Hepatocyte (in vitro differentiated cells): ENCODE data around the gene SLC35E1. TPM values are rescaled to one million over a fixed set of nuclear protein-coding genes. Genes with fewer than 3 reads are reported as not detected.

ENCODE experiments used
- DNase-seq: peaks from one replicate; pipeline ENCODE4 v3.0.0-alpha.2; 2016; ENCODE audit warnings: low spot score
- H2AFZ ChIP-seq: fragments of 200-600 bp; sonication (generic); 2 replicates; pipeline ENCODE4 v1.6.0; 2016; ENCODE audit warnings: antibody characterized with exemption, mild to moderate bottlenecking
- H3K27ac ChIP-seq: fragments of 200-600 bp; sonication (generic); 2 replicates; pipeline ENCODE4 v1.5.1; 2016; ENCODE audit warnings: mild to moderate bottlenecking
- H3K27me3 ChIP-seq: fragments of 200-600 bp; sonication (generic); 2 replicates; pipeline ENCODE4 v1.6.1; 2016
- H3K36me3 ChIP-seq: fragments of 200-600 bp; sonication (generic); replicated peaks from 2 replicates; pipeline ENCODE4 v1.5.1; 2016; ENCODE audit warnings: low read depth; ENCODE audit not compliant: insufficient read depth
- H3K4me1 ChIP-seq: fragments of 200-600 bp; sonication (generic); 2 replicates; pipeline ENCODE4 v1.5.1; 2016; ENCODE audit warnings: mild to moderate bottlenecking, moderate library complexity; ENCODE audit not compliant: insufficient read depth
- H3K4me2 ChIP-seq: fragments of 200-600 bp; sonication (generic); 2 replicates; pipeline ENCODE4 v1.6.0; 2016
- H3K4me3 ChIP-seq: fragments of 200-600 bp; sonication (generic); 2 replicates; pipeline ENCODE4 v1.5.1; 2016; ENCODE audit warnings: mild to moderate bottlenecking
- H3K79me2 ChIP-seq: fragments of 200-600 bp; sonication (generic); 2 replicates; pipeline ENCODE4 v1.6.0; 2017; ENCODE audit warnings: mild to moderate bottlenecking
- H3K9me2 ChIP-seq: fragments of 200-600 bp; sonication (generic); replicated peaks from 2 replicates; pipeline ENCODE4 v1.6.0; 2017; ENCODE audit warnings: mild to moderate bottlenecking; ENCODE audit not compliant: insufficient read depth
- H3K9me3 ChIP-seq: fragments of 200-600 bp; sonication (generic); 2 replicates; pipeline ENCODE4 v1.5.1; 2016; ENCODE audit warnings: low read depth, mild to moderate bottlenecking
- H4K20me1 ChIP-seq: fragments of 200-600 bp; sonication (generic); 2 replicates; pipeline ENCODE4 v1.6.0; 2016; ENCODE audit warnings: mild to moderate bottlenecking; ENCODE audit not compliant: insufficient read depth, poor library complexity, severe bottlenecking
- EZH2 ChIP-seq: fragments of 200-600 bp; sonication (generic); IDR thresholded peaks from 2 replicates; pipeline ENCODE4 v1.6.1; 2016; ENCODE audit warnings: antibody characterized with exemption, mild to moderate bottlenecking, borderline replicate concordance
- EZH2phosphoT487 ChIP-seq: fragments of 200-600 bp; sonication (generic); IDR thresholded peaks from one replicate; pipeline ENCODE4 v1.6.1; 2018; ENCODE audit warnings: antibody characterized with exemption, mild to moderate bottlenecking, low read depth, moderate library complexity; ENCODE audit not compliant: unreplicated experiment, severe bottlenecking
- WGBS: methylation state at CpG from one replicate; pipeline ENCODE4 v1.1.6; 2016; ENCODE audit warnings: low lambda C conversion rate; ENCODE audit errors: missing lambda C conversion rate; 5-methylcytosine and 5-hydroxymethylcytosine counted together
- polyA plus RNA-seq: library from polyadenylated mRNA; unstranded; fragments of >200 nt; fragmentation: Nextera tagmentation; extraction: Ambion mirVana; gene quantifications from 2 replicates; pipeline ENCODE4 v1.2.1, GENCODE V29; 2016
- total RNA-seq: library from RNA; depleted of rRNA; stranded (reverse); fragments of >200 nt; gene quantifications from 2 replicates; pipeline ENCODE4 v1.2.3, GENCODE V29; 2014
- TF ChIP-seq, protein P1 (sequence below): fragments of 200-600 bp; sonication (generic); IDR thresholded peaks from 2 replicates; pipeline ENCODE4 v1.5.1; 2016; ENCODE audit warnings: antibody characterized with exemption, mild to moderate bottlenecking; ENCODE audit not compliant: poor library complexity

Gene SLC35E1
- total and polyA plus RNA-seq, 2 experiments from 2014 or later, result 32.0 to 33.3 TPM

DNA sequence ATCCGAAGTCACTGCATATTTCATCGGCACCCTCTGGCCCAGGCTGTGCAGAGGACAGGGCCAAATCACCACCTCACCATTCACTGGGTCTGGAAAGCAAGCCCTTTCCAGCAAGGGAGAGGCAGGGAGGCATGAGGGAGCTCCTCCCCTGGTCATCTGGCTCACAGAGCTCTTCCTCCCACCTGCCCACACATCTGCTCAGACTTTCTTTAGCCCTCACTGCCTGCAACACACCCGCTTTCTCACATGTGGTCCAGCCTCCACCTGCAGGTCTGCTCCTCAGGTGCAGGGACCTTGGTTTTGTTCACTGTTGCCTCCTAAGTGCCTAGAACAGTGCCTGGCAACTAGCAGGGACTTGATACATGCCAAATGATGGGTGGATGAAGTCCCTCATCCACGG lies 21.0 kb upstream of the SLC35E1 start:
- Histone ChIP-seq H3K79me2 (peaks cover 98% of the 10 kb centered on the region), H3K4me1 (peaks cover 5% of the 10 kb centered on the region), H3K4me3 (no peak overlapping the region), H3K4me2 (no peak overlapping the region), H3K36me3 (no peaks in the 10 kb centered on the region), H3K9me2 (no peaks in the 10 kb centered on the region), H4K20me1 (peaks cover 92% of the 10 kb centered on the region), H3K9me3 (no peaks in the 10 kb centered on the region), H3K27ac (no peak overlapping the region), H2AFZ (no peak overlapping the region), H3K27me3 (no peaks in the 10 kb centered on the region)
- DNase-seq, result no peak
- WGBS, result 97% methylated on average over 4 of the region's 4 CpGs
- TF ChIP-seq, protein P1, sequence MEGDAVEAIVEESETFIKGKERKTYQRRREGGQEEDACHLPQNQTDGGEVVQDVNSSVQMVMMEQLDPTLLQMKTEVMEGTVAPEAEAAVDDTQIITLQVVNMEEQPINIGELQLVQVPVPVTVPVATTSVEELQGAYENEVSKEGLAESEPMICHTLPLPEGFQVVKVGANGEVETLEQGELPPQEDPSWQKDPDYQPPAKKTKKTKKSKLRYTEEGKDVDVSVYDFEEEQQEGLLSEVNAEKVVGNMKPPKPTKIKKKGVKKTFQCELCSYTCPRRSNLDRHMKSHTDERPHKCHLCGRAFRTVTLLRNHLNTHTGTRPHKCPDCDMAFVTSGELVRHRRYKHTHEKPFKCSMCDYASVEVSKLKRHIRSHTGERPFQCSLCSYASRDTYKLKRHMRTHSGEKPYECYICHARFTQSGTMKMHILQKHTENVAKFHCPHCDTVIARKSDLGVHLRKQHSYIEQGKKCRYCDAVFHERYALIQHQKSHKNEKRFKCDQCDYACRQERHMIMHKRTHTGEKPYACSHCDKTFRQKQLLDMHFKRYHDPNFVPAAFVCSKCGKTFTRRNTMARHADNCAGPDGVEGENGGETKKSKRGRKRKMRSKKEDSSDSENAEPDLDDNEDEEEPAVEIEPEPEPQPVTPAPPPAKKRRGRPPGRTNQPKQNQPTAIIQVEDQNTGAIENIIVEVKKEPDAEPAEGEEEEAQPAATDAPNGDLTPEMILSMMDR, result no peak
- TF ChIP-seq EZH2phosphoT487 (no peak), EZH2 (no peak)

DNA sequence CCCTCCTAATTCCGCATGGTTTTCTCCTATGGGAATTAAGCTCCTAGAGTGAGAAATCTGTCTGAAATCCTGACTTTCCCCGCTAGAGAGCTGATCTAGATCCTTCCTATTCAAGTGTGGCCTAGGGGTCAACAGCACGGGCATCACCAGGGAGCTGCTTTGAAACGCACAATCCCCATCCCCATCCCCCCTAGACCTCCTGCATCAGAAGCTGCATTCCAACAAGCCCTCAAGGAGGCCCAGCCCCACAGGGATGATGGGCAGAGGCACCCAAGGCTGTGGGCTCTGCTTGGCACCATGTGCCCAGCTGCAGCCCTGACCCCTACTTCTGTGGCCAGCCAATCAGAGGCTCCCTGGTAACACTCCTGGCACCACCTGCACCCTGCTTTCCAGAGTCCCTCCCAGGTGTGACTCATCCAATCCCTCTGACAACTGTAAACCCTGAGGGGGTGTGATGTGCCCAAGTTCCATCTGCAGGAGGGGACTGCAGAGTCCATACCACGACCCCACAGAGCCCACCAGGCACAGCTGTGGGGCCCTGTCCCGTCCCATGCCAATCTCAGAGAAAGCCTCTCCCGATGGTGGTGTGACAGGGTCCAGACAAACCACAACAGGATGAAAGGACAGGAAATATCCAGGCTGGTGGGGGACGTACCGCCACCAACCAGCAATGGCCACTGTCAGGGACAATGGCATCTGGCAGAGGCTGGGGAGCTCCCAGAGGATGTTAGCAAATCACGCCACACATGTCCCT lies 19.8 kb upstream of the SLC35E1 start:
- no peaks in the 10 kb centered on the region for H3K36me3 ChIP-seq
- no peaks in the 10 kb centered on the region for H3K9me2 ChIP-seq
- no peak overlapping the region for H3K4me3 ChIP-seq
- WGBS, result 77% methylated on average over 10 of the region's 10 CpGs
- H3K4me1 ChIP-seq, result peaks cover 17% of the 10 kb centered on the region
- peaks cover 100% of the 10 kb centered on the region for H3K79me2 ChIP-seq
- TF ChIP-seq, protein P1, result no peak
- TF ChIP-seq EZH2phosphoT487, result no peak
- no peak for TF ChIP-seq EZH2
- H3K27ac ChIP-seq, result no peak overlapping the region
- H3K4me2 ChIP-seq, result no peak overlapping the region
- H2AFZ ChIP-seq, result no peak overlapping the region
- H3K27me3 ChIP-seq, result no peaks in the 10 kb centered on the region
- no peak for DNase-seq
- H3K9me3 ChIP-seq, result no peaks in the 10 kb centered on the region
- H4K20me1 ChIP-seq, result peaks cover 98% of the 10 kb centered on the region

DNA sequence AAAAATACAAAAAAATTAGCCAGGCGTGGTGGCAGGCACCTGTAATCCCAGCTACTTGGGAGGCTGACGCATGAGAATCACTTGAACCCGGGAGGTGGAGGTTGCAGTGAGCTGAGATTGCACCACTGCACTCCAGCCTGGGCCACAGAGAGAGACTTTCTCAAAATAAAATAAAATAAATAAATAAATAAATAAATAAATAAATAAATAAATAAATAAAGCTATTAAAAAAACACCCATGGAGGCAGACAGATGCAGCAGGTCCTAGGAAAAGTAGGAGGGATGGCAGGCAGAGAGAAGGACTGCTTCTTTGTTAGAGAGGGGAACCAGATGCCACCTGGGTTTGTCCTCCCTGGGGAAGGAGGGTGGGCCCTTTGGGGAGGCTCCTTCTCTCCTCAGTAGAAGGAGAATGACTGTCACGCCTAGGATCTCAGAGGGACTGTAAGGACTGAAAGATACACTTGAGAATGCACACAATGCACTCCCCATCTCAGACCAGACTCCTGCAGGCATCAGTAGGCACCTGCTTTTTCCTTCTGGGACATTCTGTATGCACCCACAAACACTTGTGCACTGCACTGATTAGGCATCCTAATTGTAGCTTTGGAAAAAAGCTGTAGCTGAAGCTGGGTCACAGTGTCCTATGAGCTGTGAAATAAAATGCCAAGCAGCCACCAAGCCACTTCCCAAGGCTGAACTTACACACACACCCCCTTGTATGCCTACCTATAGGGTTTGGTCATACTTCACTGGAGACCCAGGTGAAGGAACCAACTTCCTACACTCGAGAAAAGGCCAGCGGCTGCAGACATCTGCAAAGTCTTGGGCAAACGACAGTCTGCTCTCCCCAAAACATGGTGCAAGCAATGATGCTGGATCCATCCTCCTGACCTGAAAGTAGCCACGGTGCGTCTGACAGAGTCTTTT lies 18.9 kb upstream of the SLC35E1 start:
- Histone ChIP-seq H3K9me3 (no peaks in the 10 kb centered on the region), H3K4me2 (no peak overlapping the region), H3K9me2 (no peaks in the 10 kb centered on the region), H3K79me2 (peaks cover 100% of the 10 kb centered on the region), H3K4me1 (peaks cover 20% of the 10 kb centered on the region), H2AFZ (no peak overlapping the region), H3K36me3 (no peaks in the 10 kb centered on the region), H3K27me3 (no peaks in the 10 kb centered on the region), H3K27ac (no peak overlapping the region), H4K20me1 (peaks cover 99% of the 10 kb centered on the region), H3K4me3 (no peak overlapping the region)
- DNase-seq, result no peak
- TF ChIP-seq, protein P1, result no peak
- no peak for TF ChIP-seq EZH2phosphoT487
- no peak for TF ChIP-seq EZH2
- WGBS, result 92% methylated on average over 9 of the region's 9 CpGs
